PC-9 (cell line): ENCODE measurements around the gene DRAXIN. TPM values are rescaled to one million over a fixed set of nuclear protein-coding genes. Genes with fewer than 3 reads are reported as not detected.

Source experiments
- BruUV-seq: library from RNA; stranded (reverse); fragments of 400-500 nt; replicated peaks from 2 replicates; lab custom pipeline; 2021; lab: Mats Ljungman, UMichigan
- CTCF ChIA-PET: fragments of 300-600 bp; sonication (Branson Sonifier 250); formaldehyde crosslinking; loops from one replicate; lab custom pipeline; 2022; ENCODE audit warnings: antibody characterized with exemption; lab: Charles Lee
- POLR2A ChIA-PET: fragments of 300-600 bp; sonication (Branson Sonifier 250); formaldehyde crosslinking; loops from one replicate; lab custom pipeline; 2022; ENCODE audit warnings: antibody characterized with exemption; ENCODE audit not compliant: unreplicated experiment; lab: Charles Lee
- DNase-seq, 2 experiments: peaks; one replicate each; pipeline versions ENCODE4 v3.0.0 to v3.0.0-alpha.2; 2015 to 2022; ENCODE audit warnings: mixed read lengths in 1 of 2
- H2AFZ ChIP-seq: fragments of 200-600 bp; sonication (generic); 2 replicates; pipeline ENCODE4 v1.8.1; 2017; ENCODE audit warnings: antibody characterized with exemption
- H3F3A ChIP-seq: fragments of 200-600 bp; sonication (generic); 2 replicates; pipeline ENCODE4 v1.8.1; 2017; ENCODE audit warnings: antibody characterized with exemption, mild to moderate bottlenecking, low read depth; ENCODE audit not compliant: insufficient read depth
- H3K27ac ChIP-seq: fragments of 200-600 bp; sonication (generic); 2 replicates; pipeline ENCODE4 v1.6.1; 2016; ENCODE audit warnings: mixed run types
- H3K27me3 ChIP-seq: fragments of 200-600 bp; sonication (generic); 2 replicates; pipeline ENCODE4 v1.6.1; 2016; ENCODE audit warnings: low read depth, mixed run types; ENCODE audit not compliant: insufficient read depth
- H3K36me3 ChIP-seq: fragments of 200-600 bp; sonication (generic); 2 replicates; pipeline ENCODE4 v1.6.1; 2016; ENCODE audit warnings: low read depth, mixed run types
- H3K4me1 ChIP-seq: fragments of 200-600 bp; sonication (generic); replicated peaks from 2 replicates; pipeline ENCODE4 v1.6.1; 2016; ENCODE audit warnings: mixed run types; ENCODE audit not compliant: insufficient read depth
- H3K4me2 ChIP-seq: fragments of 200-600 bp; sonication (generic); 2 replicates; pipeline ENCODE4 v1.6.1; 2017; ENCODE audit warnings: mixed run types
- H3K4me3 ChIP-seq: fragments of 200-600 bp; sonication (generic); 2 replicates; pipeline ENCODE4 v1.6.1; 2016; ENCODE audit warnings: mixed run types
- H3K79me2 ChIP-seq: fragments of 200-600 bp; sonication (generic); 2 replicates; pipeline ENCODE4 v1.6.1; 2017; ENCODE audit warnings: low read depth, mixed run types
- H3K9me2 ChIP-seq: fragments of 200-600 bp; sonication (generic); 2 replicates; pipeline ENCODE4 v1.8.1; 2017; ENCODE audit warnings: mild to moderate bottlenecking; ENCODE audit not compliant: insufficient read depth
- H3K9me3 ChIP-seq: fragments of 200-600 bp; sonication (generic); 2 replicates; pipeline ENCODE4 v1.8.1; 2016; ENCODE audit warnings: low read depth; ENCODE audit not compliant: insufficient read depth
- H4K20me1 ChIP-seq: fragments of 200-600 bp; sonication (generic); 2 replicates; pipeline ENCODE4 v1.8.1; 2017; ENCODE audit not compliant: insufficient read depth
- EZH2 ChIP-seq: fragments of 200-600 bp; sonication (generic); IDR thresholded peaks from 2 replicates; pipeline ENCODE4 v1.8.0; 2017; ENCODE audit warnings: antibody characterized with exemption, low read depth
- intact Hi-C: fragments of 100-400 bp; cut with micrococcal nuclease; formaldehyde crosslinking; loops from one replicate; pipeline ENCODE4 v1.10.0; 2022; ENCODE audit not compliant: unreplicated experiment
- total RNA-seq: library from RNA; stranded (reverse); gene quantifications from 2 replicates; pipeline ENCODE4 v1.2.3, GENCODE V29; 2021
- TF ChIP-seq, protein P1 (sequence below): fragments of 200-600 bp; sonication (generic); conservative IDR thresholded peaks from 2 replicates; pipeline ENCODE4 v1.6.1; 2017; ENCODE audit warnings: mixed run types, antibody characterized with exemption, mild to moderate bottlenecking, moderate library complexity

The DRAXIN gene
- total RNA-seq, 1 experiment from 2014 or later = not detected

DNA sequence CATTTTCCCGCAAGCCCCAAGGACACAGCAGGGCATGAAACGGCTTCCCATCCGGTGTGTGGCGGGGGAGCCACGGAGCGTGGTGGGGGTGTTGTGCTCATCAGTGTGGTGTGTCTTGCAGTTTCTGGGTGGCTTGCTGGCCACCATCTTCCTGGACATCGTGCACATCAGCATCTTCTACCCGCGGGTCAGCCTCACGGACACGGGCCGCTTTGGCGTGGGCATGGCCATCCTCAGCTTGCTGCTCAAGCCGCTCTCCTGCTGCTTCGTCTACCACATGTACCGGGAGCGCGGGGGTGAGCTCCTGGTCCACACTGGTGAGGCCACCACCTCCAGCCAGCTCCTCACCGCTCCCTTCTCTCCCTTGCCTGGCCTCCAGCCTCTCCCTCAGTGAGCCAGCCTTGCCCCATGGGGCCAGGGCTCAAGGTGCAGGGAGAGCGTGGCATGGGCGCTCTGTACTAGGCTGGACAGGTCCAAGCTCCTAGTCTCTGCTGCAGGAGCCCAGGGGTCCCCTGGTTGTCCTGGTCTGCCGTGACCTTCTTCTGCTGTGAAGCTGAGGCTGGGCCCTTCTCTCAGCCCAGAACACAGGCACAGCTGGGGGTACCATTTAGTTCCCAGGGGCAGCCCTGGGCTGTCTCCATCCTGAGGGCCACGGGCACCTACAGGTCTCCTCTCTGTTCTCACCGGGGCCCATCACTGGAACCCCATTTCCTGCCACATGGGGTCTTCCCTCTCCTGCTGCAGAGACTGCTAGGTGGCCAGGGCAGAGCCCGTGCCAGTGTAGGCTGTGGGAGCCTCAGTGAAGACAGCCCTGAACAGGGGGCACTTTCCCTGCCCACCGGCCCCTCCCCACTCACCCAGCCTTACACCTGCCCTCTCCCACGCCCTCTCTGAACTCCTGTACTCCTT, 57.0 kb downstream of the DRAXIN start:
- Histone ChIP-seq H3K27me3 (no peaks in the 10 kb centered on the region), H2AFZ (no peak overlapping the region), H3F3A (no peaks in the 10 kb centered on the region), H3K36me3 (no peaks in the 10 kb centered on the region), H3K79me2 (no peaks in the 10 kb centered on the region), H3K9me3 (no peaks in the 10 kb centered on the region), H3K4me2 (no peak overlapping the region), H3K4me1 (no peaks in the 10 kb centered on the region), H3K27ac (no peak overlapping the region), H4K20me1 (no peaks in the 10 kb centered on the region), H3K4me3 (no peak overlapping the region), H3K9me2 (no peaks in the 10 kb centered on the region)
- no TSS peak for BruUV-seq
- DNase-seq = no peak
- no peak for TF ChIP-seq EZH2
- TF ChIP-seq, protein P1, sequence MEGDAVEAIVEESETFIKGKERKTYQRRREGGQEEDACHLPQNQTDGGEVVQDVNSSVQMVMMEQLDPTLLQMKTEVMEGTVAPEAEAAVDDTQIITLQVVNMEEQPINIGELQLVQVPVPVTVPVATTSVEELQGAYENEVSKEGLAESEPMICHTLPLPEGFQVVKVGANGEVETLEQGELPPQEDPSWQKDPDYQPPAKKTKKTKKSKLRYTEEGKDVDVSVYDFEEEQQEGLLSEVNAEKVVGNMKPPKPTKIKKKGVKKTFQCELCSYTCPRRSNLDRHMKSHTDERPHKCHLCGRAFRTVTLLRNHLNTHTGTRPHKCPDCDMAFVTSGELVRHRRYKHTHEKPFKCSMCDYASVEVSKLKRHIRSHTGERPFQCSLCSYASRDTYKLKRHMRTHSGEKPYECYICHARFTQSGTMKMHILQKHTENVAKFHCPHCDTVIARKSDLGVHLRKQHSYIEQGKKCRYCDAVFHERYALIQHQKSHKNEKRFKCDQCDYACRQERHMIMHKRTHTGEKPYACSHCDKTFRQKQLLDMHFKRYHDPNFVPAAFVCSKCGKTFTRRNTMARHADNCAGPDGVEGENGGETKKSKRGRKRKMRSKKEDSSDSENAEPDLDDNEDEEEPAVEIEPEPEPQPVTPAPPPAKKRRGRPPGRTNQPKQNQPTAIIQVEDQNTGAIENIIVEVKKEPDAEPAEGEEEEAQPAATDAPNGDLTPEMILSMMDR = no peak
- intact Hi-C loops = no loop called here
- ChIA-PET CTCF (no interaction called here), POLR2A (no interaction called here)

DNA sequence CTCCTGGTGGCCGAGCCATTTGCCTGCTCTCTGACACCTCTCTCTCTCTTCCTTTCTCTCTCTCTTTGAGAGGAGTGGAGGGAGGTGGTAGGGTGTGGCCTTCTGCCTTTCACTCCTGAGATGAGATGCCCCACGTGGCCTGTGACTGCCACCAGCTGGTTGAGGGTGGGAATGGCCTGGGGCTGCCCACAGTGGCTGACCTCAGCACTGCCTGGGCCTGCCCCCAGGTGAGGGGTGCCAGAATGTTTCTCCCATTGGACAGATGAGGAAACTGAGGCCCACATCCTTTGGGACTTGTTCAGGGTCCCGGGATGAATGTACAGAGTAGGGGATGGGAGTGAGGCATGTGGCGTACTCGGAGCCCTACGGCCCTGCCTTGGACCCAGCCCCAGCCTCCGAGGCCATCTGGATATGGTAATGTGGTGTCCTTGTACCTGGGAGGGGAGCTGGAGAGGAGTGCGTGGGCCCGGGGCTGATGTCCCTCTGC, 57.7 kb downstream of the DRAXIN start:
- ChIA-PET CTCF (no interaction called here), POLR2A (no interaction called here)
- Histone ChIP-seq H3K9me3 (no peaks in the 10 kb centered on the region), H3K27me3 (no peaks in the 10 kb centered on the region), H3F3A (no peaks in the 10 kb centered on the region), H3K36me3 (no peaks in the 10 kb centered on the region), H4K20me1 (no peaks in the 10 kb centered on the region), H3K27ac (no peak overlapping the region), H3K79me2 (no peaks in the 10 kb centered on the region), H3K4me1 (no peaks in the 10 kb centered on the region), H2AFZ (no peak overlapping the region), H3K4me3 (no peak overlapping the region), H3K9me2 (no peaks in the 10 kb centered on the region), H3K4me2 (no peak overlapping the region)
- no peak for TF ChIP-seq EZH2
- TF ChIP-seq, protein P1 = no peak
- BruUV-seq = no TSS peak
- intact Hi-C loops = no loop called here
- peak in 1 of 2 experiments; percentile 21 for DNase-seq

DNA sequence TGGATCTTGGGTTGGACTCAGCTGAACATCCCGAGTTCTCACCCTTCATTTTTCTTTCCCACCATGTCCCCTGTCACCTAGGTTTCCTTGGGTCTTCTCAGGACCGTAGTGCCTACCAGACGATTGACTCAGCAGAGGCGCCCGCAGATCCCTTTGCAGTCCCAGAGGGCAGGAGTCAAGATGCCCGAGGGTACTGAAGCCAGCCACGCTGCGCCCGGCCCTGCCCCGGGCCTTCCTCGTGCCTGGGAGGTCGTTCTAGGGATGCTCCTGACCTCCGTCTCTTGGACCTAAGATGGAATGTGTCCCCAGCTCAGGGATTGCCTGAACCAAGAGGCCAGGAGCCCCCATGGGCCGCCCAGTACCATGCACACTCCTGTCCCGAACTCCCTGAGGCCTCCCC, 58.5 kb downstream of the DRAXIN start:
- intact Hi-C loops = no loop called here

More for the DNA sequence above, 58.5 kb downstream of the DRAXIN start:
- TF ChIP-seq EZH2 = no peak
- TF ChIP-seq, protein P1 = no peak
- Histone ChIP-seq H3K4me2 (no peak overlapping the region), H3F3A (no peaks in the 10 kb centered on the region), H3K4me3 (no peak overlapping the region), H3K27me3 (no peaks in the 10 kb centered on the region), H3K27ac (no peak overlapping the region), H3K36me3 (no peaks in the 10 kb centered on the region), H2AFZ (no peak overlapping the region), H3K4me1 (no peaks in the 10 kb centered on the region), H3K9me3 (no peaks in the 10 kb centered on the region), H4K20me1 (no peaks in the 10 kb centered on the region), H3K79me2 (no peaks in the 10 kb centered on the region), H3K9me2 (no peaks in the 10 kb centered on the region)
- ChIA-PET POLR2A (no interaction called here), CTCF (no interaction called here)
- no peak for DNase-seq
- no TSS peak for BruUV-seq
